HepG2 (cell line): ENCODE measurements around the gene SSTR5. TPM values are rescaled to one million over a fixed set of nuclear protein-coding genes. Genes with fewer than 3 reads are reported as not detected.
A peak's percentile ranks its signal among the peaks of the same experiment; 100 is the strongest.

Experiments
- ATF6 ChIP-seq: sonication (generic); formaldehyde crosslinking; conservative IDR thresholded peaks from 2 replicates; pipeline ENCODE4 v1.4.0; 2020; ENCODE audit warnings: missing genetic modification reagents
- EED ChIP-seq: sonication (generic); formaldehyde crosslinking; IDR thresholded peaks from 2 replicates; pipeline ENCODE4 v1.5.0; 2020; ENCODE audit warnings: mild to moderate bottlenecking, missing genetic modification reagents
- GABPA ChIP-seq, 2 experiments: IDR thresholded peaks; 2 replicates each; pipeline ENCODE4 v1.6.1; 2011 to 2016; ENCODE audit warnings: low read depth in 2 of 2, low read length in 1 of 2, missing biosample characterization in 1 of 2, missing genetic modification characterization in 1 of 2
- HBP1 ChIP-seq: IDR thresholded peaks from 2 replicates; pipeline ENCODE4 v1.6.1; 2016; ENCODE audit warnings: low read depth, control low read depth
- MYNN ChIP-seq: sonication (generic); formaldehyde crosslinking; IDR thresholded peaks from 2 replicates; pipeline ENCODE4 v1.4.0; 2020; ENCODE audit warnings: mild to moderate bottlenecking, low read depth, missing genetic modification reagents
- RBM22 ChIP-seq: fragments of 200-400 bp; formaldehyde crosslinking; optimal IDR thresholded peaks from 2 replicates; pipeline ENCODE3; 2017; ENCODE audit warnings: mild to moderate bottlenecking, low read length, moderate library complexity
- SNAPC4 ChIP-seq: sonication (generic); formaldehyde crosslinking; IDR thresholded peaks from 2 replicates; pipeline ENCODE4 v1.4.0; 2020; ENCODE audit warnings: mild to moderate bottlenecking, missing genetic modification reagents
- TOE1 ChIP-seq: sonication (generic); formaldehyde crosslinking; IDR thresholded peaks from 2 replicates; pipeline ENCODE4 v1.4.0; 2020; ENCODE audit warnings: mild to moderate bottlenecking, missing genetic modification reagents
- TP53 ChIP-seq: sonication (generic); formaldehyde crosslinking; conservative IDR thresholded peaks from 2 replicates; pipeline ENCODE4 v1.4.0; 2020; ENCODE audit warnings: missing genetic modification reagents
- ZNF331 ChIP-seq: sonication (generic); formaldehyde crosslinking; IDR thresholded peaks from 2 replicates; pipeline ENCODE4 v1.4.0; 2020; ENCODE audit warnings: missing genetic modification reagents
- ZNF460 ChIP-seq: sonication (generic); formaldehyde crosslinking; IDR thresholded peaks from 2 replicates; pipeline ENCODE4 v1.5.1; 2020; ENCODE audit warnings: missing genetic modification reagents, mild to moderate bottlenecking, borderline replicate concordance
- ZNF703 ChIP-seq: sonication (generic); formaldehyde crosslinking; IDR thresholded peaks from 2 replicates; pipeline ENCODE4 v1.5.1; 2020; ENCODE audit warnings: missing genetic modification reagents, mild to moderate bottlenecking, moderate library complexity, borderline replicate concordance
- ZNF773 ChIP-seq: sonication (generic); formaldehyde crosslinking; IDR thresholded peaks from 2 replicates; pipeline ENCODE4 v1.4.0; 2020; ENCODE audit warnings: missing genetic modification reagents, borderline replicate concordance
- polyA plus RNA-seq, 8 experiments: library from polyadenylated mRNA; depleted of rRNA in 3 of 8; stranded (reverse) in 7 of 8; unstranded in 1 of 8; fragments of >200 nt; fragmentation: Illumina TruSeq in 4 of 8; extraction: Trizol in 4 of 8; gene quantifications; 2 replicates each; pipeline versions ENCODE4 v1.2.1 to v1.2.3, GENCODE V29; 2011 to 2016; ENCODE audit warnings: low read depth in 4 of 8, missing spikeins in 1 of 8, mixed read lengths in 1 of 8; ENCODE audit not compliant: insufficient read depth in 1 of 8
- total RNA-seq, 5 experiments: library from RNA; depleted of rRNA; stranded (reverse); fragments of >200 nt; fragmentation: Illumina TruSeq; extraction: Trizol; gene quantifications; 2 replicates each; pipeline ENCODE4 v1.2.3, GENCODE V29; 2016; ENCODE audit warnings: low read depth in 1 of 5
- TF ChIP-seq, protein P1 (sequence below): sonication (generic); formaldehyde crosslinking; IDR thresholded peaks from 2 replicates; pipeline ENCODE4 v1.4.0; 2020; ENCODE audit warnings: mild to moderate bottlenecking, missing genetic modification reagents
- TF ChIP-seq, protein P2 (sequence below): sonication (generic); formaldehyde crosslinking; IDR thresholded peaks from 2 replicates; pipeline ENCODE4 v1.8.0; 2022; ENCODE audit warnings: missing genetic modification reagents, low read depth, mild to moderate bottlenecking, borderline replicate concordance
- TF ChIP-seq, protein P3 (sequence below): IDR thresholded peaks from 2 replicates; pipeline ENCODE4 v1.6.1; 2016; ENCODE audit warnings: missing biosample characterization, missing genetic modification reagents, low read depth

SSTR5 gene
- total and polyA plus RNA-seq, 2 of the 13 experiments (the other 11 are each of a cell fraction or from before 2014, with no cell fraction given): 0.20 to 0.49 TPM

DNA sequence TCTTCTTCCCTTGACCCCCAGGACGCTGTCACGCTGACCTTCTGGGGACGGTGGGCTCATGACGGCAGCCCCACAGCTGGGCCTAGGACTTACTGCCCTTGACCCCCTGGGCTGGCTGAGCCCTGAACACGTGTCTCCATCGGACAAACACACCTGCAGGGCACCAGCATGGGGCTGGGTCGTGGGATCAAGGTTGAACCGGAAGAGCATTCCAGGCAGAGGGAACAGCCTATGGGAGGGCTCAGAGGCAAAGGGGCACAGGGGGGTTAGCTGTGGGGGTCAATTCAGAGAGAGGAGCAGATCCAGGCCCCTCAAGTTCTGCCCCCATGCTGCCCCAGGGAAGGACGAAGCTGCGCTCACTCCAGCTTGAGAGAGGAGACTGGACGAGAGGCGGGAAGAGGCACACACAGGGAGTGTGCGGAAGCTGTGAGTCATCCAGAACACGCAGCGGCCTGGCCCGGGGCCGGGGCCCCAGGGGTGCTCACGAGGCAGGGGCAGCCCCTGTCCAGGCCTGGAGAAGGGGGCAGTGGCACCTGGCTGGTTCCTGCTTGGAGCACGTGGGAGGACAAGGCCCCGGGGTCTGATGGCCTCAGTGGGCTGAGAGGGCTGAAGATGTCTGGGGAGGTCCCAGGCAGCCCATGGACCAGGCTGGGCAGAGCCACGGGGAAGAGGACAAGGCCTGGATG lies 9.9 kb downstream of the SSTR5 start (continued):
- TF ChIP-seq SNAPC4 (CRISPR knock-in tag) (peak; percentile 64; the same call in 1 of the 2 replicates), ZNF460 (peak; percentile 63; the same call in 1 of the 2 replicates), MYNN (no peak), GABPA (IDR thresholded peaks at IDR 0.05; ENCODE audit: low read depth, low read length) (peak; percentile 42), GABPA (CRISPR knock-in tag; IDR thresholded peaks at IDR 0.05; ENCODE audit: low read depth) (peak; percentile 90), TOE1 (CRISPR knock-in tag) (0 out of 2 replicates have a peak, but pooled peaks have one; percentile 34), ZNF773 (CRISPR knock-in tag) (peak; percentile 90), ZNF703 (CRISPR knock-in tag) (peak; percentile 78; the same call in 1 of the 2 replicates), EED (CRISPR knock-in tag) (peak; percentile 94), TP53 (CRISPR knock-in tag) (peak; percentile 68; the same call in 1 of the 2 replicates), ZNF331 (CRISPR knock-in tag) (peak; percentile 83), HBP1 (CRISPR knock-in tag) (no peak; the same call in 1 of the 2 replicates), RBM22 (no peak), ATF6 (CRISPR knock-in tag) (peak; percentile 84; the same call in 1 of the 2 replicates)
- TF ChIP-seq, protein P1, sequence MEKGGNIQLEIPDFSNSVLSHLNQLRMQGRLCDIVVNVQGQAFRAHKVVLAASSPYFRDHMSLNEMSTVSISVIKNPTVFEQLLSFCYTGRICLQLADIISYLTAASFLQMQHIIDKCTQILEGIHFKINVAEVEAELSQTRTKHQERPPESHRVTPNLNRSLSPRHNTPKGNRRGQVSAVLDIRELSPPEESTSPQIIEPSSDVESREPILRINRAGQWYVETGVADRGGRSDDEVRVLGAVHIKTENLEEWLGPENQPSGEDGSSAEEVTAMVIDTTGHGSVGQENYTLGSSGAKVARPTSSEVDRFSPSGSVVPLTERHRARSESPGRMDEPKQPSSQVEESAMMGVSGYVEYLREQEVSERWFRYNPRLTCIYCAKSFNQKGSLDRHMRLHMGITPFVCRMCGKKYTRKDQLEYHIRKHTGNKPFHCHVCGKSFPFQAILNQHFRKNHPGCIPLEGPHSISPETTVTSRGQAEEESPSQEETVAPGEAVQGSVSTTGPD (CRISPR knock-in tag): peak; percentile 82; the same call in 1 of the 2 replicates
- TF ChIP-seq, protein P2, sequence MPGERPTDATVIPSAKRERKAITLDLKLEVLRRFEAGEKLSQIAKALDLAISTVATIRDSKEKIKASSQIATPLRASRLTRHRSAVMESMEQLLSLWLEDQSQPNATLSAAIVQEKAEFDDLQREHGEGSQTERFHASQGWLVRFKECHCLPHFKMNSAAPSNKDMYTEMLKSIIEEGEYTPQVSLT: no peak
- TF ChIP-seq, protein P3, sequence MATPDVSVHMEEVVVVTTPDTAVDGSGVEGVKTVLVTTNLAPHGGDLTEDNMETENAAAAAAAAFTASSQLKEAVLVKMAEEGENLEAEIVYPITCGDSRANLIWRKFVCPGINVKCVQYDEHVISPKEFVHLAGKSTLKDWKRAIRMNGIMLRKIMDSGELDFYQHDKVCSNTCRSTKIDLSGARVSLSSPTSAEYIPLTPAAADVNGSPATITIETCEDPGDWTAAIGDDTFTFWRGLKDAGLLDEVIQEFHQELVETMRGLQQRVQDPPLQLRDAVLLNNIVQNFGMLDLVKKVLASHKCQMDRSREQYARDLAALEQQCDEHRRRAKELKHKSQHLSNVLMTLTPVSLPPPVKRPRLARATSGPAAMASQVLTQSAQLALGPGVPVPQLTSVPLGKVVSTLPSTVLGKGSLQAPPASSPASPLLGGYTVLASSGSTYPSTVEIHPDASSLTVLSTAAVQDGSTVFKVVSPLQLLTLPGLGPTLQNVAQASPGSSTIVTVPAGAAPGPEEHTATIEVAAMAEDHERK (CRISPR knock-in tag): no peak
